Lower leg skin (tissue), 3 donors: Measurements from ENCODE around the gene D2HGDH.

Source experiments
- POLR2A ChIP-seq, 2 donors: fragments of 450-650 bp; IDR thresholded peaks; one replicate each; pipeline ENCODE4 v1.6.1; 2016 to 2017; ENCODE audit warnings: antibody characterized with exemption in 2 of 2, mild to moderate bottlenecking in 1 of 2, moderate library complexity in 1 of 2
- TF ChIP-seq, protein P1 (sequence below), 3 donors: fragments of 450-650 bp; IDR thresholded peaks; one replicate each; pipeline ENCODE4 v1.5.1; 2016; ENCODE audit warnings: antibody characterized with exemption in 3 of 3, mild to moderate bottlenecking in 3 of 3, moderate library complexity in 2 of 3

DNA sequence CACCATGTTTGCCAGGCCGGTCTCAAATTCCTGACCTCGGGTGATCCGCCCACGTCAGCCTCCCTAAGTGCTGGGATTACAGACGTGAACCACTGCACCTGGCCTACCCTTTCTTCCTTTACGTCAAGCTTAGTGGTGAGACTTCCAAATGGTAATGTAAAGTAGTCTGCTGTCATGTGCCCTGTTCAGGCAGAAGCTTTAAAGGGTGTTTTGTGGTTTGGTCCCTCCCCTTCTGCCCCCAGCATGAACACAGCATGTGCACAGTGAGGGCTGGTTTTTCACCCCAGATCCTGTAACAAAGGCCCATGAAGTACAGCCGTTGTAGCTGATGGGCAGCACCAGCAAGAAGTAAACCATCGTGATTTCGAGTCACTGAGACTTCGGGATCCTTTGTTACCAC lies 45.1 kb upstream of the D2HGDH start:
- TF ChIP-seq, protein P1, sequence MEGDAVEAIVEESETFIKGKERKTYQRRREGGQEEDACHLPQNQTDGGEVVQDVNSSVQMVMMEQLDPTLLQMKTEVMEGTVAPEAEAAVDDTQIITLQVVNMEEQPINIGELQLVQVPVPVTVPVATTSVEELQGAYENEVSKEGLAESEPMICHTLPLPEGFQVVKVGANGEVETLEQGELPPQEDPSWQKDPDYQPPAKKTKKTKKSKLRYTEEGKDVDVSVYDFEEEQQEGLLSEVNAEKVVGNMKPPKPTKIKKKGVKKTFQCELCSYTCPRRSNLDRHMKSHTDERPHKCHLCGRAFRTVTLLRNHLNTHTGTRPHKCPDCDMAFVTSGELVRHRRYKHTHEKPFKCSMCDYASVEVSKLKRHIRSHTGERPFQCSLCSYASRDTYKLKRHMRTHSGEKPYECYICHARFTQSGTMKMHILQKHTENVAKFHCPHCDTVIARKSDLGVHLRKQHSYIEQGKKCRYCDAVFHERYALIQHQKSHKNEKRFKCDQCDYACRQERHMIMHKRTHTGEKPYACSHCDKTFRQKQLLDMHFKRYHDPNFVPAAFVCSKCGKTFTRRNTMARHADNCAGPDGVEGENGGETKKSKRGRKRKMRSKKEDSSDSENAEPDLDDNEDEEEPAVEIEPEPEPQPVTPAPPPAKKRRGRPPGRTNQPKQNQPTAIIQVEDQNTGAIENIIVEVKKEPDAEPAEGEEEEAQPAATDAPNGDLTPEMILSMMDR (IDR thresholded peaks at IDR 0.05), result no peak
- no peak for TF ChIP-seq POLR2A (IDR thresholded peaks at IDR 0.05)
